Uterus (tissue), 4 donors: Measurements from ENCODE around the gene COL4A1. TPM values are rescaled to one million over a fixed set of nuclear protein-coding genes. Genes with fewer than 3 reads are reported as not detected.
A peak's percentile ranks its signal among the peaks of the same experiment; 100 is the strongest.

Source experiments
- DNase-seq, 2 donors: peaks; one replicate each; pipeline ENCODE4 v3.0.0-alpha.2; 2019 to 2020
- H3K27ac ChIP-seq, 2 donors: fragments of 200-600 bp; sonication (generic); 1 replicate in 1 of 2; 2 replicates in 1 of 2; pipeline ENCODE4 v1.5.1; 2016 to 2018
- H3K27me3 ChIP-seq, 2 donors: fragments of 200-600 bp; sonication (generic); one replicate each; pipeline ENCODE4 v1.5.1; 2018 to 2019; ENCODE audit warnings: control low read depth in 1 of 2
- H3K36me3 ChIP-seq, 2 donors: fragments of 200-600 bp; sonication (generic); one replicate each; pipeline ENCODE4 v1.5.1; 2019; ENCODE audit warnings: control low read depth in 1 of 2
- H3K4me1 ChIP-seq, 2 donors: fragments of 200-600 bp; sonication (generic); one replicate each; pipeline ENCODE4 v1.5.1; 2018 to 2019; ENCODE audit warnings: control low read depth in 1 of 2
- H3K4me3 ChIP-seq, 2 donors: fragments of 200-600 bp; sonication (generic); 1 replicate in 1 of 2; 2 replicates in 1 of 2; pipeline ENCODE4 v1.5.1; 2018 to 2019; ENCODE audit warnings: mild to moderate bottlenecking in 1 of 2
- H3K9me3 ChIP-seq, 2 donors: fragments of 200-600 bp; sonication (generic); one replicate each; pipeline ENCODE4 v1.5.1; 2019; ENCODE audit warnings: control low read depth in 1 of 2
- POLR2A ChIP-seq, 2 donors: fragments of 450-650 bp; IDR thresholded peaks; one replicate each; pipeline ENCODE4 v1.6.1; 2016; ENCODE audit warnings: antibody characterized with exemption in 2 of 2, mild to moderate bottlenecking in 1 of 2, moderate library complexity in 1 of 2
- intact Hi-C: fragments of 100-400 bp; cut with DNase I; formaldehyde crosslinking; loops from one replicate; pipeline ENCODE4 v1.15.1; 2023; ENCODE audit warnings: low total_unique reads
- total RNA-seq, 4 donors: library from RNA; depleted of rRNA in 3 of 4; stranded (reverse); fragments of >200 nt in 3 of 4; gene quantifications; one replicate each; pipeline versions ENCODE4 v1.1.0 to v1.2.4, GENCODE V29; 2014 to 2023
- TF ChIP-seq, protein P1 (sequence below), 4 experiments: fragments of 200-600 bp in 2 of 4; fragments of 450-650 bp in 2 of 4; sonication (generic) in 2 of 4; IDR thresholded peaks; one replicate each; pipeline ENCODE4 v1.5.1; 2016 to 2019; ENCODE audit warnings: antibody characterized with exemption in 4 of 4, mild to moderate bottlenecking in 2 of 4, moderate library complexity in 1 of 4
- donor health status: DM: yes; HTN: yes; CAD: no.

The COL4A1 gene
- total RNA-seq, 4 donors from 2014 or later = 164 to 737 (median 209) TPM

DNA sequence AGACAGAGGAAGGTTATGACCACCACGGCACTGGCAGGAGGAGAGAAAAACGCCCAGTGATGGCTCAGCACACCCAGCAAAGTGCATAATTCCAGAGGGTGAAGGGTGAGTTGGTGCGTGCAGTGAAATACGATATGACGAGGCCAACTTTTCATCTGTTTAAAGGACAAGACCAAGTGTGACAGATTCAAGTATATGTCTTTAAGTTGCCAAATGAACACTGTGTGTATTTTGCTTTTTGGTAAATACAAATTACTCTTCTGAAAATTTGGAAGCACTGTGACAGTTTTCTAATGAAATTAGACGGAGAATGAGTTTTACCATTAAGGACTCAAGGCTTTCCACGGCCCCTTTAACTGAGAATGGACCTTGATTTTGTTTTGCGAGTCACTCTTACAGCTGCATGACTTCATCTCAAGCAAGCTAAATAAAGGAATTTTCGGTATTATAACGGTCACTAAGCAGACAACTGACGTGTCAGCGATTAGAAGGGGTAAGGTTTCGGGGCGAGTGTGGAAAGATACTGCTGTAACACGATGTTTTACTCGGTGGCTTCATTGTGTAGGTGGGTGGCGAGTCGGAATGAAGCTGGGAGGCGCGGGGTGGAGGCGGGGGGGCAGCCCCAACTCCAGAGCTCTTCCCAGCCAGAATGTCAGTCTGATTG, 23.0 kb upstream of the COL4A1 start:
- intact Hi-C loops = no loop called here
- Histone ChIP-seq H3K4me1 (peaks cover 10 to 12% of the 10 kb centered on the region in 2 donors), H3K9me3 (no peaks in the 10 kb centered on the region), H3K27ac (peak overlapping the region; percentile 67 to 84), H3K36me3 (no peaks in the 10 kb centered on the region), H3K27me3 (no peaks in the 10 kb centered on the region), H3K4me3 (no peak overlapping the region)
- DNase-seq = no peak
- TF ChIP-seq, protein P1, sequence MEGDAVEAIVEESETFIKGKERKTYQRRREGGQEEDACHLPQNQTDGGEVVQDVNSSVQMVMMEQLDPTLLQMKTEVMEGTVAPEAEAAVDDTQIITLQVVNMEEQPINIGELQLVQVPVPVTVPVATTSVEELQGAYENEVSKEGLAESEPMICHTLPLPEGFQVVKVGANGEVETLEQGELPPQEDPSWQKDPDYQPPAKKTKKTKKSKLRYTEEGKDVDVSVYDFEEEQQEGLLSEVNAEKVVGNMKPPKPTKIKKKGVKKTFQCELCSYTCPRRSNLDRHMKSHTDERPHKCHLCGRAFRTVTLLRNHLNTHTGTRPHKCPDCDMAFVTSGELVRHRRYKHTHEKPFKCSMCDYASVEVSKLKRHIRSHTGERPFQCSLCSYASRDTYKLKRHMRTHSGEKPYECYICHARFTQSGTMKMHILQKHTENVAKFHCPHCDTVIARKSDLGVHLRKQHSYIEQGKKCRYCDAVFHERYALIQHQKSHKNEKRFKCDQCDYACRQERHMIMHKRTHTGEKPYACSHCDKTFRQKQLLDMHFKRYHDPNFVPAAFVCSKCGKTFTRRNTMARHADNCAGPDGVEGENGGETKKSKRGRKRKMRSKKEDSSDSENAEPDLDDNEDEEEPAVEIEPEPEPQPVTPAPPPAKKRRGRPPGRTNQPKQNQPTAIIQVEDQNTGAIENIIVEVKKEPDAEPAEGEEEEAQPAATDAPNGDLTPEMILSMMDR (IDR thresholded peaks at IDR 0.05) = no peak
- no peak for TF ChIP-seq POLR2A (IDR thresholded peaks at IDR 0.05)

GRCh38 chr13:110329258-110329657, 22.3 kb upstream of the COL4A1 start:
- intact Hi-C loops = no loop called here
- no peak overlapping the region for H3K4me3 ChIP-seq

GRCh38 chr13:110328573-110328972, 21.6 kb upstream of the COL4A1 start:
- H3K9me3 ChIP-seq = no peaks in the 10 kb centered on the region
- no peak for DNase-seq
- intact Hi-C loops = no loop called here
- H3K36me3 ChIP-seq = no peaks in the 10 kb centered on the region
- no peak for TF ChIP-seq POLR2A (IDR thresholded peaks at IDR 0.05)
- TF ChIP-seq, protein P1 (IDR thresholded peaks at IDR 0.05) = no peak
- H3K4me3 ChIP-seq = no peak overlapping the region
- H3K27ac ChIP-seq = peak overlapping the region in 1 of 2 donors; percentile 84
- peaks cover 11 to 21% of the 10 kb centered on the region in 2 donors for H3K4me1 ChIP-seq
- no peaks in the 10 kb centered on the region for H3K27me3 ChIP-seq

More at GRCh38 chr13:110329258-110329657, 22.3 kb upstream of the COL4A1 start:
- DNase-seq = no peak
- H3K9me3 ChIP-seq = no peaks in the 10 kb centered on the region
- H3K27me3 ChIP-seq = no peaks in the 10 kb centered on the region
- peak overlapping the region; percentile 67 to 84 for H3K27ac ChIP-seq
- peaks cover 10 to 16% of the 10 kb centered on the region in 2 donors for H3K4me1 ChIP-seq
- TF ChIP-seq, protein P1 (IDR thresholded peaks at IDR 0.05) = no peak
- no peak for TF ChIP-seq POLR2A (IDR thresholded peaks at IDR 0.05)
- no peaks in the 10 kb centered on the region for H3K36me3 ChIP-seq

DNA sequence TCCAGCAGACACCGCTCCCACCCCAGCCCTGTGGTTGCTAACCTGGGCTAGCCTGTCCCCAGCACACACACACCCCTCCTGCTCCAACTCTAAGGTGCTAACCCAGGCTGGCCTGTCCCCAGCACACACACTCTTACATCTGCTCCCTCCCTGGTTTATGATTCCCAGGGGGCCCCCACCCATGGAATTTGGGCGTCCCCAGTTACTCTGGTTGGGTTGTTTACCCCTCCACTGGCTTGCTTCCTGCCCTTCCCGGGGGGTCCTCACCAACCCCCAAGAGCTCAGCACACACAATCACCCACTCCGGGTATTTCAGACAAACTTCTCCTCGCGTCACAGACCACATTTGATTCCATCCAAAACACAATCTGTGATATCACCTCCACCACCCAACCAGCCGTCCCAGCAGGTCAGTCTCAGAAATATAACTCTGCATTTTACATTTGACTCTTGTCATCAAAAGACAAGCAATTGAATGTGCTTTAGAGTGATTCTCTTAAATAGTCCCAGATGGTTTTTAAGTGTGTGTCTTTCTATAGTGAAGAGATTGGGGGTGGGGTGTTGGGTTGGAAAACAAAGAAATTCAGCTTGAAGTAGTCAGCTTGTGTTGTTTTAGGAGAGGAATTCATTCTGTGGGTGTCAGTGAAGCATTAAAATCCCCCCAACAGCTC, 20.2 kb upstream of the COL4A1 start:
- peaks cover 16 to 25% of the 10 kb centered on the region in 2 donors for H3K4me1 ChIP-seq
- H3K4me3 ChIP-seq = no peak overlapping the region
- H3K27ac ChIP-seq = peak overlapping the region; percentile 25 to 84
- TF ChIP-seq, protein P1 (IDR thresholded peaks at IDR 0.05) = no peak
- TF ChIP-seq POLR2A (IDR thresholded peaks at IDR 0.05) = no peak
- no peaks in the 10 kb centered on the region for H3K9me3 ChIP-seq
- H3K36me3 ChIP-seq = no peaks in the 10 kb centered on the region
- intact Hi-C loops = no loop called here
- DNase-seq = no peak
- H3K27me3 ChIP-seq = no peaks in the 10 kb centered on the region

DNA sequence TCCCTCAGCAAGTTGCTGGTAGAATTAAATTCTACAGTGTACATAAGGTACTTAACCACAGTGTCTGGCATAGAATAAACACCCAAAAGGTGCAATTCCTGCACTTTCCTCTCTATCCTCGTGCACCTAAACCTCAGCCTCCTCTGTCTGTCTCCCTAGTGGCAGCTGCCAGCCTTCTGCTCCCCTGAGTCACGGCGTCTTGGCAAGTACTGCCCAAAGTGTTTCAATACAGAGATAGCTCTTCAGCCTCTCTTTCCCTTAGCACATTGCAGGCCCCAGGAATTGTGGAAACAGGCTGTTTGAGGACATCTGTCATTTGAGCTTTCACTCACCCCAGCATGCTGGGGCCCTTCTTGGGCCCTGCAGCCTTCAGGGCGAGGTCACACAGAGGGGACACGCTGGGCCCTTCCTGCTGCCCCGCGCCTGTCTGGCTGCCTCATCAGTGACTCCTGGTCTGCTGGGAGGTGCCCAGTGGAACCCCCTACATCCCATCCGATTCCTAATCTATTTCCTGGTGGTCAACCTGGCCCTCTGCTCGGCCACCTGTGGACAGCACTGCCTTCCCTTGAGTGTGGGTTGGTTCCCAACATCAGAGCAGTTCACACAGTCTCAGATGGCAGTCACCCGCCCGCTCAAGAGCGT, 19.4 kb upstream of the COL4A1 start:
- no peaks in the 10 kb centered on the region for H3K9me3 ChIP-seq
- no peaks in the 10 kb centered on the region for H3K36me3 ChIP-seq
- peak overlapping the region; percentile 25 to 48 for H3K27ac ChIP-seq
- intact Hi-C loops = no loop called here
- TF ChIP-seq POLR2A (IDR thresholded peaks at IDR 0.05) = no peak
- TF ChIP-seq, protein P1 (IDR thresholded peaks at IDR 0.05) = no peak
- H3K27me3 ChIP-seq = no peaks in the 10 kb centered on the region
- no peak overlapping the region for H3K4me3 ChIP-seq
- DNase-seq = no peak
- H3K4me1 ChIP-seq = peaks cover 16 to 25% of the 10 kb centered on the region in 2 donors
